SK-N-MC (cell line): Measurements from ENCODE around the gene SPOCD1.

ENCODE experiments used
- EZH2 ChIP-seq: fragments of 200-600 bp; sonication (generic); IDR thresholded peaks from one replicate; pipeline ENCODE4 v1.6.1; 2017; ENCODE audit warnings: antibody characterized with exemption
- FOXP2 ChIP-seq: optimal IDR thresholded peaks from 2 replicates; pipeline ENCODE3; 2011; ENCODE audit warnings: mild to moderate bottlenecking, moderate library complexity; ENCODE audit not compliant: insufficient read depth; ENCODE audit errors: extremely low read length, control extremely low read depth
- POLR2AphosphoS5 ChIP-seq: IDR thresholded peaks from 2 replicates; pipeline ENCODE4 v1.6.1; 2012; ENCODE audit warnings: mild to moderate bottlenecking, low read depth, low read length, borderline replicate concordance

GRCh38 chr1:31815752-31816500 lies at the start of gene SPOCD1:
- TF ChIP-seq EZH2: no peak
- TF ChIP-seq POLR2AphosphoS5: no peak
- TF ChIP-seq FOXP2: no peak
